HepG2 (cell line): ENCODE results near the gene PIM3. TPM values are rescaled to one million over a fixed set of nuclear protein-coding genes. Genes with fewer than 3 reads are reported as not detected.

ENCODE experiments used
- LRRFIP1 ChIP-seq: sonication (generic); formaldehyde crosslinking; conservative IDR thresholded peaks from 2 replicates; pipeline ENCODE4 v1.4.0; 2020; ENCODE audit warnings: missing genetic modification reagents
- NPAS2 ChIP-seq: sonication (generic); formaldehyde crosslinking; IDR thresholded peaks from 2 replicates; pipeline ENCODE4 v1.8.0; 2022; ENCODE audit warnings: mild to moderate bottlenecking, missing genetic modification reagents, borderline replicate concordance
- SIN3A ChIP-seq: IDR thresholded peaks from 2 replicates; pipeline ENCODE4 v1.6.1; 2011; ENCODE audit warnings: low read depth, mild to moderate bottlenecking, control low read depth, low read length, borderline replicate concordance
- SMAD9 ChIP-seq: sonication (generic); formaldehyde crosslinking; IDR thresholded peaks from 2 replicates; pipeline ENCODE4 v1.5.1; 2020; ENCODE audit warnings: mild to moderate bottlenecking, missing genetic modification reagents
- ZBTB44 ChIP-seq: sonication (generic); formaldehyde crosslinking; IDR thresholded peaks from 2 replicates; pipeline ENCODE4 v1.4.0; 2020; ENCODE audit warnings: missing genetic modification reagents
- ZNF232 ChIP-seq: sonication (generic); formaldehyde crosslinking; IDR thresholded peaks from 2 replicates; pipeline ENCODE4 v1.4.0; 2020; ENCODE audit warnings: missing genetic modification reagents, borderline replicate concordance
- ZNF274 ChIP-seq: sonication (generic); formaldehyde crosslinking; IDR thresholded peaks from 2 replicates; pipeline ENCODE4 v1.5.1; 2020; ENCODE audit warnings: mild to moderate bottlenecking, missing genetic modification reagents
- ZNF431 ChIP-seq: sonication (generic); formaldehyde crosslinking; IDR thresholded peaks from 2 replicates; pipeline ENCODE4 v1.9.0; 2022; ENCODE audit warnings: missing genetic modification reagents, low read depth, mild to moderate bottlenecking, borderline replicate concordance
- ZNF510 ChIP-seq: sonication (generic); formaldehyde crosslinking; IDR thresholded peaks from 2 replicates; pipeline ENCODE4 v1.4.0; 2020; ENCODE audit warnings: low read depth, mild to moderate bottlenecking, missing genetic modification reagents
- ZNF781 ChIP-seq: sonication (generic); formaldehyde crosslinking; IDR thresholded peaks from 2 replicates; pipeline ENCODE4 v1.5.1; 2020; ENCODE audit warnings: borderline replicate concordance, mild to moderate bottlenecking, missing genetic modification reagents; ENCODE audit errors: not compliant biosample characterization
- ZNF782 ChIP-seq: sonication (generic); formaldehyde crosslinking; IDR thresholded peaks from 2 replicates; pipeline ENCODE4 v1.4.0; 2020; ENCODE audit warnings: missing genetic modification reagents, mild to moderate bottlenecking, borderline replicate concordance
- polyA plus RNA-seq, 8 experiments: library from polyadenylated mRNA; depleted of rRNA in 3 of 8; stranded (reverse) in 7 of 8; unstranded in 1 of 8; fragments of >200 nt; fragmentation: Illumina TruSeq in 4 of 8; extraction: Trizol in 4 of 8; gene quantifications; 2 replicates each; pipeline versions ENCODE4 v1.2.1 to v1.2.3, GENCODE V29; 2011 to 2016; ENCODE audit warnings: low read depth in 4 of 8, missing spikeins in 1 of 8, mixed read lengths in 1 of 8; ENCODE audit not compliant: insufficient read depth in 1 of 8
- total RNA-seq, 5 experiments: library from RNA; depleted of rRNA; stranded (reverse); fragments of >200 nt; fragmentation: Illumina TruSeq; extraction: Trizol; gene quantifications; 2 replicates each; pipeline ENCODE4 v1.2.3, GENCODE V29; 2016; ENCODE audit warnings: low read depth in 1 of 5
- TF ChIP-seq, protein P1 (sequence below): sonication (generic); formaldehyde crosslinking; IDR thresholded peaks from 2 replicates; pipeline ENCODE4 v1.5.1; 2020; ENCODE audit warnings: mild to moderate bottlenecking, moderate library complexity, missing genetic modification reagents
- TF ChIP-seq, protein P2 (sequence below): sonication (generic); formaldehyde crosslinking; IDR thresholded peaks from 2 replicates; pipeline ENCODE4 v1.4.0; 2020; ENCODE audit warnings: missing genetic modification reagents

PIM3 gene
- total and polyA plus RNA-seq, 2 of the 13 experiments (the other 11 are each of a cell fraction or from before 2014, with no cell fraction given), result 21.6 to 31.2 TPM

- TF ChIP-seq ZNF782 (CRISPR knock-in tag) (no peak), LRRFIP1 (CRISPR knock-in tag) (no peak), ZNF510 (CRISPR knock-in tag) (no peak), NPAS2 (CRISPR knock-in tag) (no peak), ZNF781 (CRISPR knock-in tag) (no peak), ZNF431 (CRISPR knock-in tag) (0 out of 2 replicates have a peak, but pooled peaks have one; percentile 44), SIN3A (peak; percentile 75; the same call in 1 of the 2 replicates), ZBTB44 (CRISPR knock-in tag) (no peak), SMAD9 (no peak), ZNF232 (CRISPR knock-in tag) (peak; percentile 62), ZNF274 (CRISPR knock-in tag) (peak; percentile 61; the same call in 1 of the 2 replicates)
- TF ChIP-seq, protein P1, sequence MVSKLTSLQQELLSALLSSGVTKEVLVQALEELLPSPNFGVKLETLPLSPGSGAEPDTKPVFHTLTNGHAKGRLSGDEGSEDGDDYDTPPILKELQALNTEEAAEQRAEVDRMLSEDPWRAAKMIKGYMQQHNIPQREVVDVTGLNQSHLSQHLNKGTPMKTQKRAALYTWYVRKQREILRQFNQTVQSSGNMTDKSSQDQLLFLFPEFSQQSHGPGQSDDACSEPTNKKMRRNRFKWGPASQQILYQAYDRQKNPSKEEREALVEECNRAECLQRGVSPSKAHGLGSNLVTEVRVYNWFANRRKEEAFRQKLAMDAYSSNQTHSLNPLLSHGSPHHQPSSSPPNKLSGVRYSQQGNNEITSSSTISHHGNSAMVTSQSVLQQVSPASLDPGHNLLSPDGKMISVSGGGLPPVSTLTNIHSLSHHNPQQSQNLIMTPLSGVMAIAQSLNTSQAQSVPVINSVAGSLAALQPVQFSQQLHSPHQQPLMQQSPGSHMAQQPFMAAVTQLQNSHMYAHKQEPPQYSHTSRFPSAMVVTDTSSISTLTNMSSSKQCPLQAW, result peak; percentile 20; the same call in 1 of the 2 replicates
- TF ChIP-seq, protein P2, sequence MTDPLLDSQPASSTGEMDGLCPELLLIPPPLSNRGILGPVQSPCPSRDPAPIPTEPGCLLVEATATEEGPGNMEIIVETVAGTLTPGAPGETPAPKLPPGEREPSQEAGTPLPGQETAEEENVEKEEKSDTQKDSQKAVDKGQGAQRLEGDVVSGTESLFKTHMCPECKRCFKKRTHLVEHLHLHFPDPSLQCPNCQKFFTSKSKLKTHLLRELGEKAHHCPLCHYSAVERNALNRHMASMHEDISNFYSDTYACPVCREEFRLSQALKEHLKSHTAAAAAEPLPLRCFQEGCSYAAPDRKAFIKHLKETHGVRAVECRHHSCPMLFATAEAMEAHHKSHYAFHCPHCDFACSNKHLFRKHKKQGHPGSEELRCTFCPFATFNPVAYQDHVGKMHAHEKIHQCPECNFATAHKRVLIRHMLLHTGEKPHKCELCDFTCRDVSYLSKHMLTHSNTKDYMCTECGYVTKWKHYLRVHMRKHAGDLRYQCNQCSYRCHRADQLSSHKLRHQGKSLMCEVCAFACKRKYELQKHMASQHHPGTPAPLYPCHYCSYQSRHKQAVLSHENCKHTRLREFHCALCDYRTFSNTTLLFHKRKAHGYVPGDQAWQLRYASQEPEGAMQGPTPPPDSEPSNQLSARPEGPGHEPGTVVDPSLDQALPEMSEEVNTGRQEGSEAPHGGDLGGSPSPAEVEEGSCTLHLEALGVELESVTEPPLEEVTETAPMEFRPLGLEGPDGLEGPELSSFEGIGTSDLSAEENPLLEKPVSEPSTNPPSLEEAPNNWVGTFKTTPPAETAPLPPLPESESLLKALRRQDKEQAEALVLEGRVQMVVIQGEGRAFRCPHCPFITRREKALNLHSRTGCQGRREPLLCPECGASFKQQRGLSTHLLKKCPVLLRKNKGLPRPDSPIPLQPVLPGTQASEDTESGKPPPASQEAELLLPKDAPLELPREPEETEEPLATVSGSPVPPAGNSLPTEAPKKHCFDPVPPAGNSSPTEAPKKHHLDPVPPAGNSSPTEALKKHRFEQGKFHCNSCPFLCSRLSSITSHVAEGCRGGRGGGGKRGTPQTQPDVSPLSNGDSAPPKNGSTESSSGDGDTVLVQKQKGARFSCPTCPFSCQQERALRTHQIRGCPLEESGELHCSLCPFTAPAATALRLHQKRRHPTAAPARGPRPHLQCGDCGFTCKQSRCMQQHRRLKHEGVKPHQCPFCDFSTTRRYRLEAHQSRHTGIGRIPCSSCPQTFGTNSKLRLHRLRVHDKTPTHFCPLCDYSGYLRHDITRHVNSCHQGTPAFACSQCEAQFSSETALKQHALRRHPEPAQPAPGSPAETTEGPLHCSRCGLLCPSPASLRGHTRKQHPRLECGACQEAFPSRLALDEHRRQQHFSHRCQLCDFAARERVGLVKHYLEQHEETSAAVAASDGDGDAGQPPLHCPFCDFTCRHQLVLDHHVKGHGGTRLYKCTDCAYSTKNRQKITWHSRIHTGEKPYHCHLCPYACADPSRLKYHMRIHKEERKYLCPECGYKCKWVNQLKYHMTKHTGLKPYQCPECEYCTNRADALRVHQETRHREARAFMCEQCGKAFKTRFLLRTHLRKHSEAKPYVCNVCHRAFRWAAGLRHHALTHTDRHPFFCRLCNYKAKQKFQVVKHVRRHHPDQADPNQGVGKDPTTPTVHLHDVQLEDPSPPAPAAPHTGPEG (CRISPR knock-in tag), result peak; percentile 70; the same call in 1 of the 2 replicates
Observed at GRCh38 chr22:49948958-49949913, 11.3 kb upstream of the PIM3 start (continued).
